Hair follicular keratinocyte (primary cell): ENCODE data around the gene OR2T4. TPM values are rescaled to one million over a fixed set of nuclear protein-coding genes. Genes with fewer than 3 reads are reported as not detected.

Experiments
- total RNA-seq: library from RNA; depleted of rRNA; stranded (reverse); fragments of >200 nt; gene quantifications from 2 replicates; pipeline ENCODE4 v1.2.3, GENCODE V29; 2015

Gene OR2T4
- total RNA-seq = not detected in 2 replicates

GRCh38 chr1:248361121-248361715 lies at the start of gene OR2T4:
Gene OR2T4, plus strand, starts transcription at chr1:248361665. Its CDS starts 0 bp downstream, at chr1:248361665.

GRCh38 chr1:248324468-248324867 lies 37.0 kb upstream of the OR2T4 start, which contains the start of gene OR2M7:
Gene OR2M7, minus strand, starts transcription at chr1:248324568. Its CDS starts 0 bp downstream, at chr1:248324568.

GRCh38 chr1:248348475-248348874 lies 13.0 kb upstream of the OR2T4 start, which contains the start of gene OR14C36:
Gene OR14C36, plus strand, starts transcription at chr1:248348775. Its CDS starts 0 bp downstream, at chr1:248348775.

GRCh38 chr1:248375446-248375845 lies 14.0 kb downstream of the OR2T4 start, which contains the start of gene OR2T6:
Gene OR2T6, plus strand, starts transcription at chr1:248375746. Its CDS starts 11,863 bp downstream, at chr1:248387609.

GRCh38 chr1:248402748-248403147 lies 41.3 kb downstream of the OR2T4 start, which contains the start of gene OR2T1:
Gene OR2T1, plus strand, starts transcription at chr1:248403048. Its CDS starts 3,100 bp downstream, at chr1:248406148.

Other genes starting within 250 kb of the OR2T4 start
- gene OR2M5, start 216.5 kb upstream of the OR2T4 start, total RNA-seq = not detected in 2 replicates
- not detected in 2 replicates for gene OR2M2, start 186.8 kb upstream of the OR2T4 start, total RNA-seq
- not detected in 2 replicates for gene OR2M3, start 164.4 kb upstream of the OR2T4 start, total RNA-seq
- gene OR2M4, start 130.2 kb upstream of the OR2T4 start, total RNA-seq = not detected in 2 replicates
- not detected in 2 replicates for gene OR2T33, start 83.7 kb upstream of the OR2T4 start, total RNA-seq
- not detected in 2 replicates for gene OR2T12, start 58.2 kb upstream of the OR2T4 start, total RNA-seq
- gene OR2M7, start 37.1 kb upstream of the OR2T4 start, total RNA-seq = not detected in 2 replicates
- gene OR14C36, start 12.9 kb upstream of the OR2T4 start, total RNA-seq = not detected in 2 replicates
- not detected in 2 replicates for gene OR2T6, start 14.1 kb downstream of the OR2T4 start, total RNA-seq
- not detected in 2 replicates for gene OR2T1, start 41.4 kb downstream of the OR2T4 start, total RNA-seq
- not detected in 2 replicates for gene OR2T2, start 84.0 kb downstream of the OR2T4 start, total RNA-seq
- not detected in 2 replicates for gene OR2T3, start 111.7 kb downstream of the OR2T4 start, total RNA-seq
- not detected in 2 replicates for gene OR2T5, start 126.9 kb downstream of the OR2T4 start, total RNA-seq
- not detected in 2 replicates for gene OR2G6, start 146.4 kb downstream of the OR2T4 start, total RNA-seq
- not detected in 2 replicates for gene OR2T29, start 201.1 kb downstream of the OR2T4 start, total RNA-seq
- not detected in 2 replicates for gene OR2T34, start 213.1 kb downstream of the OR2T4 start, total RNA-seq
- not detected in 2 replicates for gene OR2T10, start 236.0 kb downstream of the OR2T4 start, total RNA-seq